ENCODE measurements around the gene MYB. TPM values are rescaled to one million over a fixed set of nuclear protein-coding genes. Genes with fewer than 3 reads are reported as not detected.

Gene MYB
- total and polyA plus RNA-seq, 2 donors (not counting 1 experiment from before 2014, with no cell fraction given) = under 0.01 to 0.16 TPM

GRCh38 chr6:135191508-135192255 is 10.6 kb downstream of the MYB start:
- no peak overlapping the region for H2AFZ ChIP-seq (ENCODE audit: low read length)

GRCh38 chr6:135192256-135193174 is 11.4 kb downstream of the MYB start:
- no peaks in the 10 kb centered on the region for H4K20me1 ChIP-seq (ENCODE audit: control insufficient read depth, extremely low read depth, insufficient read depth, low read length)
- TF ChIP-seq CTCF (conservative IDR thresholded peaks at IDR 0.05 in 1 of 2, IDR thresholded peaks at IDR 0.05 in 1 of 2; ENCODE audit: low read depth in 1 of 2, low read length in 2 of 2) (no peak), EZH2 (IDR thresholded peaks at IDR 0.05; ENCODE audit: low read length, missing control alignments) (no peak)

More at GRCh38 chr6:135191508-135192255, 10.6 kb downstream of the MYB start:
- no peak overlapping the region for H3K27ac ChIP-seq (ENCODE audit: insufficient read depth, low read length)
- no peaks in the 10 kb centered on the region for H3K9me3 ChIP-seq (ENCODE audit: control insufficient read depth, insufficient read depth, low read depth, low read length)
- no peaks in the 10 kb centered on the region for H4K20me1 ChIP-seq (ENCODE audit: control insufficient read depth, extremely low read depth, insufficient read depth, low read length)
- TF ChIP-seq CTCF (conservative IDR thresholded peaks at IDR 0.05 in 1 of 2, IDR thresholded peaks at IDR 0.05 in 1 of 2; ENCODE audit: low read depth in 1 of 2, low read length in 2 of 2) (no peak), EZH2 (IDR thresholded peaks at IDR 0.05; ENCODE audit: low read length, missing control alignments) (no peak)
- H3K27me3 ChIP-seq (ENCODE audit: control insufficient read depth, insufficient read depth, low read length) = no peaks in the 10 kb centered on the region
- DNase-seq (ENCODE audit: low read depth in 2 of 2) = no peak
- no peak overlapping the region for H3K9ac ChIP-seq (ENCODE audit: insufficient read depth, low read length)
- H3K79me2 ChIP-seq (ENCODE audit: control insufficient read depth, insufficient read depth, low read length) = no peaks in the 10 kb centered on the region
- H3K36me3 ChIP-seq (ENCODE audit: control insufficient read depth, insufficient read depth, low read length) = no peaks in the 10 kb centered on the region
- H3K4me3 ChIP-seq (replicated peaks in 1 of 4; ENCODE audit: control extremely low read depth in 1 of 4, insufficient read depth in 1 of 4, low read depth in 3 of 4, low read length in 4 of 4) = no peak overlapping the region
- H3K4me1 ChIP-seq (ENCODE audit: control insufficient read depth, extremely low read depth, insufficient read depth, low read length) = no peaks in the 10 kb centered on the region
- no peak overlapping the region for H3K4me2 ChIP-seq (ENCODE audit: extremely low read depth, insufficient read depth, low read length)

GRCh38 chr6:135193221-135193620 is 12.1 kb downstream of the MYB start:
- TF ChIP-seq CTCF (conservative IDR thresholded peaks at IDR 0.05 in 1 of 2, IDR thresholded peaks at IDR 0.05 in 1 of 2; ENCODE audit: low read depth in 1 of 2, low read length in 2 of 2) (no peak), EZH2 (IDR thresholded peaks at IDR 0.05; ENCODE audit: low read length, missing control alignments) (no peak)
- Histone ChIP-seq H3K4me3 (replicated peaks in 1 of 4; ENCODE audit: control extremely low read depth in 1 of 4, insufficient read depth in 1 of 4, low read depth in 3 of 4, low read length in 4 of 4) (no peak overlapping the region), H3K36me3 (ENCODE audit: control insufficient read depth, insufficient read depth, low read length) (no peaks in the 10 kb centered on the region), H3K79me2 (ENCODE audit: control insufficient read depth, insufficient read depth, low read length) (no peaks in the 10 kb centered on the region), H2AFZ (ENCODE audit: low read length) (no peak overlapping the region), H4K20me1 (ENCODE audit: control insufficient read depth, extremely low read depth, insufficient read depth, low read length) (no peaks in the 10 kb centered on the region), H3K27ac (ENCODE audit: insufficient read depth, low read length) (no peak overlapping the region), H3K9ac (ENCODE audit: insufficient read depth, low read length) (no peak overlapping the region), H3K4me2 (ENCODE audit: extremely low read depth, insufficient read depth, low read length) (no peak overlapping the region), H3K9me3 (ENCODE audit: control insufficient read depth, insufficient read depth, low read depth, low read length) (no peaks in the 10 kb centered on the region), H3K27me3 (ENCODE audit: control insufficient read depth, insufficient read depth, low read length) (no peaks in the 10 kb centered on the region), H3K4me1 (ENCODE audit: control insufficient read depth, extremely low read depth, insufficient read depth, low read length) (no peaks in the 10 kb centered on the region)
- no peak for DNase-seq (ENCODE audit: low read depth in 2 of 2)

More at GRCh38 chr6:135192256-135193174, 11.4 kb downstream of the MYB start:
- no peaks in the 10 kb centered on the region for H3K9me3 ChIP-seq (ENCODE audit: control insufficient read depth, insufficient read depth, low read depth, low read length)
- no peak for DNase-seq (ENCODE audit: low read depth in 2 of 2)
- no peaks in the 10 kb centered on the region for H3K79me2 ChIP-seq (ENCODE audit: control insufficient read depth, insufficient read depth, low read length)
- no peaks in the 10 kb centered on the region for H3K27me3 ChIP-seq (ENCODE audit: control insufficient read depth, insufficient read depth, low read length)
- H3K4me1 ChIP-seq (ENCODE audit: control insufficient read depth, extremely low read depth, insufficient read depth, low read length) = no peaks in the 10 kb centered on the region
- H3K36me3 ChIP-seq (ENCODE audit: control insufficient read depth, insufficient read depth, low read length) = no peaks in the 10 kb centered on the region
- no peak overlapping the region for H3K9ac ChIP-seq (ENCODE audit: insufficient read depth, low read length)
- no peak overlapping the region for H3K4me2 ChIP-seq (ENCODE audit: extremely low read depth, insufficient read depth, low read length)
- H3K4me3 ChIP-seq (replicated peaks in 1 of 4; ENCODE audit: control extremely low read depth in 1 of 4, insufficient read depth in 1 of 4, low read depth in 3 of 4, low read length in 4 of 4) = no peak overlapping the region
- no peak overlapping the region for H2AFZ ChIP-seq (ENCODE audit: low read length)
- H3K27ac ChIP-seq (ENCODE audit: insufficient read depth, low read length) = no peak overlapping the region

All from fibroblast of lung (primary cell).